ENCODE results near the gene SMS.

GRCh38 chrX:21940356-21940829 is at the start of gene SMS:
- TF ChIP-seq CTCF (IDR thresholded peaks at IDR 0.05), result no peak
- TF ChIP-seq POLR2A (IDR thresholded peaks at IDR 0.05), result peak in 1 of 2 donors; percentile 57

All from heart left ventricle (tissue), 13 donors.